ENCODE results near the gene FOXR1.

FOXR1 gene

GRCh38 chr11:119000906-119001305, 29.3 kb downstream of the FOXR1 start:
- no peak overlapping the region for H3K27ac Mint-ChIP-seq
- no peak for DNase-seq
- peaks cover 40% of the 10 kb centered on the region for H3K4me1 Mint-ChIP-seq
- no peak for TF ChIP-seq CTCF (IDR thresholded peaks at IDR 0.05)
- H3K27me3 Mint-ChIP-seq (ENCODE audit: low read depth, poor library complexity): peaks cover 5% of the 10 kb centered on the region
- H3K9me3 Mint-ChIP-seq: peaks cover 3% of the 10 kb centered on the region
- H3K36me3 Mint-ChIP-seq (ENCODE audit: low read depth): peaks cover 42% of the 10 kb centered on the region
- H3K4me3 Mint-ChIP-seq: no peak overlapping the region

GRCh38 chr11:119006656-119007055, 35.1 kb downstream of the FOXR1 start:
- no peaks in the 10 kb centered on the region for H3K4me1 Mint-ChIP-seq

GRCh38 chr11:119011476-119012053, 40.0 kb downstream of the FOXR1 start:
- H3K27me3 Mint-ChIP-seq (ENCODE audit: low read depth, poor library complexity): no peaks in the 10 kb centered on the region
- H3K4me3 Mint-ChIP-seq: no peak overlapping the region
- no peaks in the 10 kb centered on the region for H3K9me3 Mint-ChIP-seq
- peaks cover 61% of the 10 kb centered on the region for H3K36me3 Mint-ChIP-seq (ENCODE audit: low read depth)
- peaks cover 14% of the 10 kb centered on the region for H3K4me1 Mint-ChIP-seq
- TF ChIP-seq CTCF (IDR thresholded peaks at IDR 0.05): no peak
- DNase-seq: no peak
- no peak overlapping the region for H3K27ac Mint-ChIP-seq

More at GRCh38 chr11:119006656-119007055, 35.1 kb downstream of the FOXR1 start:
- Mint-ChIP-seq H3K27me3 (ENCODE audit: low read depth, poor library complexity) (no peaks in the 10 kb centered on the region), H3K4me3 (no peak overlapping the region), H3K36me3 (ENCODE audit: low read depth) (peaks cover 37% of the 10 kb centered on the region), H3K9me3 (no peaks in the 10 kb centered on the region), H3K27ac (peak overlapping the region; percentile 42)
- no peak for TF ChIP-seq CTCF (IDR thresholded peaks at IDR 0.05)
- no peak for DNase-seq

GRCh38 chr11:119012629-119013170, 41.1 kb downstream of the FOXR1 start:
- peak overlapping the region; percentile 78 for H3K27ac Mint-ChIP-seq
- no peaks in the 10 kb centered on the region for H3K9me3 Mint-ChIP-seq
- H3K4me1 Mint-ChIP-seq: peaks cover 26% of the 10 kb centered on the region
- H3K27me3 Mint-ChIP-seq (ENCODE audit: low read depth, poor library complexity): peaks cover under 1% of the 10 kb centered on the region
- peaks cover 57% of the 10 kb centered on the region for H3K36me3 Mint-ChIP-seq (ENCODE audit: low read depth)
- DNase-seq: no peak
- TF ChIP-seq CTCF (IDR thresholded peaks at IDR 0.05): no peak
- no peak overlapping the region for H3K4me3 Mint-ChIP-seq

- H3K9me3 Mint-ChIP-seq: no peaks in the 10 kb centered on the region
Observed at GRCh38 chr11:119014209-119014924, 42.8 kb downstream of the FOXR1 start.

More at GRCh38 chr11:119014209-119014924, 42.8 kb downstream of the FOXR1 start:
- Mint-ChIP-seq H3K27me3 (ENCODE audit: low read depth, poor library complexity) (peaks cover 5% of the 10 kb centered on the region), H3K4me1 (peaks cover 38% of the 10 kb centered on the region), H3K27ac (peak overlapping the region; percentile 69), H3K4me3 (no peak overlapping the region), H3K36me3 (ENCODE audit: low read depth) (peaks cover 53% of the 10 kb centered on the region)
- no peak for DNase-seq
- TF ChIP-seq CTCF (IDR thresholded peaks at IDR 0.05): no peak
